Fibroblast of lung (primary cell): ENCODE data around the gene HP. TPM values are rescaled to one million over a fixed set of nuclear protein-coding genes. Genes with fewer than 3 reads are reported as not detected.

ENCODE experiments used
- DNase-seq, 2 donors: peaks; one replicate each; pipeline versions ENCODE4 v3.0.0 to v3.0.0-alpha.2; 2010; ENCODE audit warnings: low read depth in 2 of 2
- H2AFZ ChIP-seq: 2 replicates; pipeline ENCODE4 v1.5.1; 2012; ENCODE audit warnings: low read length, control low read depth, inconsistent platforms
- H3K27ac ChIP-seq: 2 replicates; pipeline ENCODE4 v1.5.1; 2011; ENCODE audit warnings: low read length, control low read depth; ENCODE audit not compliant: insufficient read depth
- H3K27me3 ChIP-seq: 2 replicates; pipeline ENCODE4 v1.5.1; 2011; ENCODE audit warnings: mild to moderate bottlenecking, low read length; ENCODE audit not compliant: control insufficient read depth, insufficient read depth
- H3K36me3 ChIP-seq: 2 replicates; pipeline ENCODE4 v1.5.1; 2011; ENCODE audit warnings: low read length; ENCODE audit not compliant: control insufficient read depth, insufficient read depth
- H3K4me1 ChIP-seq: 2 replicates; pipeline ENCODE4 v1.5.1; 2011; ENCODE audit warnings: low read length; ENCODE audit not compliant: control insufficient read depth, insufficient read depth; ENCODE audit errors: extremely low read depth
- H3K4me2 ChIP-seq: 2 replicates; pipeline ENCODE4 v1.5.1; 2011; ENCODE audit warnings: low read length, control low read depth; ENCODE audit not compliant: insufficient read depth; ENCODE audit errors: extremely low read depth
- H3K4me3 ChIP-seq, 4 experiments: fragments of 200-600 bp in 1 of 4; sonication (generic) in 1 of 4; replicated peaks in 1 of 4; 2 replicates each; pipeline ENCODE4 v1.5.1; 2011 to 2016; ENCODE audit warnings: low read length in 4 of 4, low read depth in 3 of 4, mild to moderate bottlenecking in 3 of 4, control low read depth in 2 of 4, inconsistent platforms in 1 of 4, mixed read lengths in 1 of 4; ENCODE audit not compliant: insufficient read depth in 1 of 4; ENCODE audit errors: control extremely low read depth in 1 of 4
- H3K79me2 ChIP-seq: 2 replicates; pipeline ENCODE4 v1.5.1; 2012; ENCODE audit warnings: mild to moderate bottlenecking, low read length, inconsistent platforms; ENCODE audit not compliant: control insufficient read depth, insufficient read depth
- H3K9ac ChIP-seq: 2 replicates; pipeline ENCODE4 v1.5.1; 2011; ENCODE audit warnings: mild to moderate bottlenecking, low read length, control low read depth; ENCODE audit not compliant: insufficient read depth
- H3K9me3 ChIP-seq: 2 replicates; pipeline ENCODE4 v1.5.1; 2012; ENCODE audit warnings: low read depth, low read length; ENCODE audit not compliant: control insufficient read depth, insufficient read depth
- H4K20me1 ChIP-seq: 2 replicates; pipeline ENCODE4 v1.5.1; 2011; ENCODE audit warnings: low read length; ENCODE audit not compliant: control insufficient read depth, insufficient read depth; ENCODE audit errors: extremely low read depth
- EZH2 ChIP-seq: IDR thresholded peaks from 2 replicates; pipeline ENCODE4 v1.5.1; 2012; ENCODE audit warnings: low read length, control low read depth, mild to moderate bottlenecking; ENCODE audit errors: missing control alignments
- polyA plus RNA-seq, 2 donors: library from polyadenylated mRNA; depleted of rRNA in 1 of 2; stranded (reverse) in 1 of 2; unstranded in 1 of 2; fragments of >200 nt; gene quantifications; 2 replicates each; pipeline ENCODE4 v1.2.1, GENCODE V29; 2011 to 2012; ENCODE audit warnings: missing spikeins in 1 of 2
- total RNA-seq: library from RNA; depleted of rRNA; stranded (reverse); fragments of >200 nt; gene quantifications from 2 replicates; pipeline ENCODE4 v1.2.1, GENCODE V29; 2014
- TF ChIP-seq, protein P1 (sequence below), 2 donors: IDR thresholded peaks in 1 of 2; conservative IDR thresholded peaks in 1 of 2; 1 replicate in 1 of 2; 2 replicates in 1 of 2; pipeline ENCODE4 v1.5.1; 2011 to 2012; ENCODE audit warnings: low read length in 2 of 2, control low read depth in 1 of 2, inconsistent platforms in 1 of 2, low read depth in 1 of 2, mild to moderate bottlenecking in 1 of 2

The HP gene
- total and polyA plus RNA-seq, 2 donors (not counting 1 experiment from before 2014, with no cell fraction given): not detected

- no peaks in the 10 kb centered on the region for H3K79me2 ChIP-seq
- H3K27ac ChIP-seq: no peak overlapping the region
- H3K4me2 ChIP-seq: no peak overlapping the region
- no peaks in the 10 kb centered on the region for H4K20me1 ChIP-seq
- no peak for DNase-seq
- H3K4me1 ChIP-seq: no peaks in the 10 kb centered on the region
- no peak for TF ChIP-seq EZH2
- TF ChIP-seq, protein P1, sequence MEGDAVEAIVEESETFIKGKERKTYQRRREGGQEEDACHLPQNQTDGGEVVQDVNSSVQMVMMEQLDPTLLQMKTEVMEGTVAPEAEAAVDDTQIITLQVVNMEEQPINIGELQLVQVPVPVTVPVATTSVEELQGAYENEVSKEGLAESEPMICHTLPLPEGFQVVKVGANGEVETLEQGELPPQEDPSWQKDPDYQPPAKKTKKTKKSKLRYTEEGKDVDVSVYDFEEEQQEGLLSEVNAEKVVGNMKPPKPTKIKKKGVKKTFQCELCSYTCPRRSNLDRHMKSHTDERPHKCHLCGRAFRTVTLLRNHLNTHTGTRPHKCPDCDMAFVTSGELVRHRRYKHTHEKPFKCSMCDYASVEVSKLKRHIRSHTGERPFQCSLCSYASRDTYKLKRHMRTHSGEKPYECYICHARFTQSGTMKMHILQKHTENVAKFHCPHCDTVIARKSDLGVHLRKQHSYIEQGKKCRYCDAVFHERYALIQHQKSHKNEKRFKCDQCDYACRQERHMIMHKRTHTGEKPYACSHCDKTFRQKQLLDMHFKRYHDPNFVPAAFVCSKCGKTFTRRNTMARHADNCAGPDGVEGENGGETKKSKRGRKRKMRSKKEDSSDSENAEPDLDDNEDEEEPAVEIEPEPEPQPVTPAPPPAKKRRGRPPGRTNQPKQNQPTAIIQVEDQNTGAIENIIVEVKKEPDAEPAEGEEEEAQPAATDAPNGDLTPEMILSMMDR (conservative IDR thresholded peaks at IDR 0.05 in 1 of 2, IDR thresholded peaks at IDR 0.05 in 1 of 2; ENCODE audit: low read depth in 1 of 2, low read length in 2 of 2): no peak
- H3K27me3 ChIP-seq: no peaks in the 10 kb centered on the region
- H3K9ac ChIP-seq: no peak overlapping the region
- H3K36me3 ChIP-seq: no peaks in the 10 kb centered on the region
- no peak overlapping the region for H3K4me3 ChIP-seq
- no peaks in the 10 kb centered on the region for H3K9me3 ChIP-seq
- no peak overlapping the region for H2AFZ ChIP-seq
These were observed 7.3 kb downstream of the HP start for GRCh38 chr16:72061564-72061963.

- no peaks in the 10 kb centered on the region for H4K20me1 ChIP-seq
- H3K27me3 ChIP-seq: no peaks in the 10 kb centered on the region
- no peak overlapping the region for H2AFZ ChIP-seq
- H3K9me3 ChIP-seq: no peaks in the 10 kb centered on the region
- H3K79me2 ChIP-seq: no peaks in the 10 kb centered on the region
- no peak for TF ChIP-seq EZH2
- TF ChIP-seq, protein P1 (conservative IDR thresholded peaks at IDR 0.05 in 1 of 2, IDR thresholded peaks at IDR 0.05 in 1 of 2; ENCODE audit: low read depth in 1 of 2, low read length in 2 of 2): no peak
- no peaks in the 10 kb centered on the region for H3K36me3 ChIP-seq
- H3K4me3 ChIP-seq: no peak overlapping the region
- H3K27ac ChIP-seq: no peak overlapping the region
- no peaks in the 10 kb centered on the region for H3K4me1 ChIP-seq
- DNase-seq: no peak
- H3K9ac ChIP-seq: no peak overlapping the region
- no peak overlapping the region for H3K4me2 ChIP-seq
These were observed 10.1 kb downstream of the HP start for GRCh38 chr16:72064361-72064894.

DNA sequence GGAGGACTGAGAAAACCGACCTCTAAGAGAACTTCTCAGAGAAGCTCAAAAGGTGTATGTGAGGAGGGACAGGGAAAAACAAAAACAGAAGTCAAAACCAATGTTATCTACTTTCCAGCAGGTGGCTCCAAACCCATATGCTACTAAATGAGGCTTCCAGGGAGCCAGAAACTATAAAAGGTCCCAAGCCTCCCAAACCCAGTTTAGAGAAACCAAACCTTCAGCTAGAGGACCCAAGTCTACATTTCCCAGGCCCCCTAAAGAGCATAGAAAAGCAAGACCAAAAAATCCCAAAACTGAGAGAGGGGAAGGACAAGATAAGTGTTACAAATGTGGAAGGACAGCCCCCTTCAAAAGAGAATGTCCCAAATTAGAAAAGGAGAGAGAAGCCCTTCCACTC is 12.4 kb downstream of the HP start:
- no peaks in the 10 kb centered on the region for H3K9me3 ChIP-seq
- H3K4me2 ChIP-seq: no peak overlapping the region
- H3K79me2 ChIP-seq: no peaks in the 10 kb centered on the region
- H3K4me1 ChIP-seq: no peaks in the 10 kb centered on the region
- no peak overlapping the region for H2AFZ ChIP-seq
- H3K4me3 ChIP-seq: no peak overlapping the region
- H3K36me3 ChIP-seq: no peaks in the 10 kb centered on the region
- no peaks in the 10 kb centered on the region for H3K27me3 ChIP-seq
- H3K27ac ChIP-seq: no peak overlapping the region
- no peaks in the 10 kb centered on the region for H4K20me1 ChIP-seq
- no peak overlapping the region for H3K9ac ChIP-seq
- peak; percentile 23 to 75 for DNase-seq
- no peak for TF ChIP-seq EZH2
- TF ChIP-seq, protein P1 (conservative IDR thresholded peaks at IDR 0.05 in 1 of 2, IDR thresholded peaks at IDR 0.05 in 1 of 2; ENCODE audit: low read depth in 1 of 2, low read length in 2 of 2): peak; percentile 54 to 88
